Smooth muscle cell (in vitro differentiated cells): ENCODE data around the gene GMCL2. TPM values are rescaled to one million over a fixed set of nuclear protein-coding genes. Genes with fewer than 3 reads are reported as not detected.

Experiments used
- DNase-seq: peaks from one replicate; lab custom pipeline; 2025; ENCODE audit not compliant: unreplicated experiment; lab: John Stamatoyannopoulos, UW
- H2AFZ ChIP-seq: fragments of 200-600 bp; sonication (generic); 2 replicates; pipeline ENCODE4 v1.6.0; 2016; ENCODE audit warnings: antibody characterized with exemption, low read depth, mild to moderate bottlenecking
- H3F3A ChIP-seq: fragments of 200-600 bp; sonication (generic); 2 replicates; pipeline ENCODE4 v1.6.0; 2017; ENCODE audit warnings: antibody characterized with exemption, low read depth
- H3K27ac ChIP-seq: fragments of 200-600 bp; sonication (generic); 2 replicates; pipeline ENCODE4 v1.5.1; 2016; ENCODE audit warnings: low read depth, mild to moderate bottlenecking
- H3K27me3 ChIP-seq: fragments of 200-600 bp; sonication (generic); 2 replicates; pipeline ENCODE4 v1.6.1; 2016; ENCODE audit warnings: low read depth, mild to moderate bottlenecking
- H3K36me3 ChIP-seq: fragments of 200-600 bp; sonication (generic); 2 replicates; pipeline ENCODE4 v1.5.1; 2016; ENCODE audit warnings: low read depth
- H3K4me1 ChIP-seq: fragments of 200-600 bp; sonication (generic); 2 replicates; pipeline ENCODE4 v1.5.1; 2016; ENCODE audit warnings: low read depth
- H3K4me2 ChIP-seq: fragments of 200-600 bp; sonication (generic); 2 replicates; pipeline ENCODE4 v1.6.0; 2016; ENCODE audit warnings: mild to moderate bottlenecking
- H3K4me3 ChIP-seq: fragments of 200-600 bp; sonication (generic); 2 replicates; pipeline ENCODE4 v1.5.1; 2016; ENCODE audit warnings: mild to moderate bottlenecking
- H3K79me2 ChIP-seq: fragments of 200-600 bp; sonication (generic); 2 replicates; pipeline ENCODE4 v1.6.0; 2016; ENCODE audit warnings: low read depth, mild to moderate bottlenecking
- H3K9ac ChIP-seq: fragments of 200-600 bp; sonication (generic); 2 replicates; pipeline ENCODE4 v1.6.0; 2016; ENCODE audit warnings: low read depth
- H3K9me3 ChIP-seq: fragments of 200-600 bp; sonication (generic); replicated peaks from 2 replicates; pipeline ENCODE4 v1.5.1; 2016; ENCODE audit warnings: low read depth
- H4K20me1 ChIP-seq: fragments of 200-600 bp; sonication (generic); 2 replicates; pipeline ENCODE4 v1.6.0; 2016; ENCODE audit warnings: low read depth
- CTCF ChIP-seq: fragments of 200-600 bp; sonication (generic); IDR thresholded peaks from 2 replicates; pipeline ENCODE4 v1.5.1; 2017; ENCODE audit warnings: borderline replicate concordance, mild to moderate bottlenecking, antibody characterized with exemption; ENCODE audit not compliant: insufficient read depth, poor library complexity, severe bottlenecking
- WGBS: methylation state at CpG from one replicate; pipeline ENCODE4 v1.1.7; 2016; ENCODE audit warnings: low lambda C conversion rate; 5-methylcytosine and 5-hydroxymethylcytosine counted together
- polyA plus RNA-seq: library from polyadenylated mRNA; unstranded; fragments of >200 nt; fragmentation: Nextera tagmentation; extraction: Ambion mirVana; gene quantifications from 2 replicates; pipeline ENCODE4 v1.2.1, GENCODE V29; 2016
- total RNA-seq: library from RNA; depleted of rRNA; stranded (reverse); fragments of >200 nt; gene quantifications from 2 replicates; pipeline ENCODE4 v1.2.3, GENCODE V29; 2014

The GMCL2 gene
- total and polyA plus RNA-seq, 2 experiments from 2014 or later, result 0.22 TPM; not detected in 1

- H3K4me3 ChIP-seq, result no peak overlapping the region
- peaks cover 24% of the 10 kb centered on the region for H3K79me2 ChIP-seq
- WGBS, result 53% methylated on average over 2 of the region's 2 CpGs
- no peaks in the 10 kb centered on the region for H3K9me3 ChIP-seq
- no peak overlapping the region for H2AFZ ChIP-seq
- H3K4me1 ChIP-seq, result peaks cover 11% of the 10 kb centered on the region
- no peaks in the 10 kb centered on the region for H3K36me3 ChIP-seq
- H3F3A ChIP-seq, result peaks cover 4% of the 10 kb centered on the region
- H3K27me3 ChIP-seq, result no peaks in the 10 kb centered on the region
- no peak overlapping the region for H3K9ac ChIP-seq
- peaks cover 18% of the 10 kb centered on the region for H4K20me1 ChIP-seq
- H3K27ac ChIP-seq, result no peak overlapping the region
- DNase-seq, result no peak
- TF ChIP-seq CTCF, result no peak
- H3K4me2 ChIP-seq, result no peak overlapping the region
These were observed 14.7 kb upstream of the GMCL2 start for GRCh38 chr5:178201927-178202235.

- Histone ChIP-seq H3K27ac (no peak overlapping the region), H3K27me3 (no peaks in the 10 kb centered on the region), H2AFZ (no peak overlapping the region), H3K36me3 (no peaks in the 10 kb centered on the region), H3K9me3 (no peaks in the 10 kb centered on the region), H3K9ac (no peak overlapping the region), H3F3A (peaks cover 4% of the 10 kb centered on the region), H3K4me1 (peaks cover 7% of the 10 kb centered on the region), H3K79me2 (peaks cover 19% of the 10 kb centered on the region), H3K4me2 (no peak overlapping the region), H3K4me3 (no peak overlapping the region), H4K20me1 (peaks cover 13% of the 10 kb centered on the region)
- 80% methylated on average over 14 of the region's 14 CpGs for WGBS
- DNase-seq, result no peak
- TF ChIP-seq CTCF, result no peak
These were observed 14.2 kb upstream of the GMCL2 start for GRCh38 chr5:178201221-178201926.

- WGBS, result 94% methylated on average over 12 of the region's 12 CpGs
- no peak for TF ChIP-seq CTCF
- Histone ChIP-seq H3K27ac (no peak overlapping the region), H3K36me3 (no peaks in the 10 kb centered on the region), H3K9me3 (no peaks in the 10 kb centered on the region), H3K4me2 (no peak overlapping the region), H2AFZ (no peak overlapping the region), H3K27me3 (no peaks in the 10 kb centered on the region), H3K79me2 (peaks cover 4% of the 10 kb centered on the region), H3K9ac (no peak overlapping the region), H4K20me1 (no peaks in the 10 kb centered on the region), H3K4me1 (peaks cover 7% of the 10 kb centered on the region), H3F3A (no peaks in the 10 kb centered on the region), H3K4me3 (no peak overlapping the region)
- DNase-seq, result no peak
These were observed 12.6 kb upstream of the GMCL2 start for GRCh38 chr5:178199581-178200434.
